GM23248 (cell line): ENCODE measurements around the gene MPP7. TPM values are rescaled to one million over a fixed set of nuclear protein-coding genes. Genes with fewer than 3 reads are reported as not detected.

Experiments used
- DNase-seq: peaks from one replicate; pipeline ENCODE4 v3.0.0-alpha.2; 2015
- H2AFZ ChIP-seq: fragments of 200-600 bp; sonication (generic); 2 replicates; pipeline ENCODE4 v1.6.1; 2016; ENCODE audit warnings: antibody characterized with exemption
- H3F3A ChIP-seq: fragments of 200-600 bp; sonication (generic); 2 replicates; pipeline ENCODE4 v1.6.1; 2016; ENCODE audit warnings: mild to moderate bottlenecking, antibody characterized with exemption, mixed run types; ENCODE audit not compliant: insufficient read depth
- H3K27ac ChIP-seq: fragments of 200-600 bp; sonication (generic); 2 replicates; pipeline ENCODE4 v1.5.1; 2016; ENCODE audit warnings: mild to moderate bottlenecking
- H3K27me3 ChIP-seq: fragments of 200-600 bp; sonication (generic); replicated peaks from 2 replicates; pipeline ENCODE4 v1.6.1; 2016; ENCODE audit warnings: mild to moderate bottlenecking; ENCODE audit not compliant: insufficient read depth
- H3K36me3 ChIP-seq: fragments of 200-600 bp; sonication (generic); 2 replicates; pipeline ENCODE4 v1.6.1; 2016; ENCODE audit warnings: low read depth, mild to moderate bottlenecking
- H3K4me1 ChIP-seq: fragments of 200-600 bp; sonication (generic); 2 replicates; pipeline ENCODE4 v1.6.1; 2016; ENCODE audit warnings: mild to moderate bottlenecking; ENCODE audit not compliant: insufficient read depth
- H3K4me2 ChIP-seq: fragments of 200-600 bp; sonication (generic); one replicate; pipeline ENCODE4 v1.6.1; 2016; ENCODE audit warnings: mild to moderate bottlenecking; ENCODE audit not compliant: unreplicated experiment
- H3K4me3 ChIP-seq: fragments of 200-600 bp; sonication (generic); 2 replicates; pipeline ENCODE4 v1.5.1; 2016; ENCODE audit warnings: mild to moderate bottlenecking
- H3K79me2 ChIP-seq: fragments of 200-600 bp; sonication (generic); 2 replicates; pipeline ENCODE4 v1.6.1; 2016; ENCODE audit warnings: mild to moderate bottlenecking; ENCODE audit not compliant: insufficient read depth
- H3K9ac ChIP-seq: fragments of 200-600 bp; sonication (generic); 2 replicates; pipeline ENCODE4 v1.6.1; 2016; ENCODE audit warnings: mild to moderate bottlenecking
- H3K9me2 ChIP-seq: fragments of 200-600 bp; sonication (generic); 2 replicates; pipeline ENCODE4 v1.6.1; 2016; ENCODE audit warnings: mixed run types, mild to moderate bottlenecking, moderate library complexity; ENCODE audit not compliant: insufficient read depth
- H3K9me3 ChIP-seq: fragments of 200-600 bp; sonication (generic); one replicate; pipeline ENCODE4 v1.6.1; 2017; ENCODE audit warnings: low read depth
- H4K20me1 ChIP-seq: fragments of 200-600 bp; sonication (generic); 2 replicates; pipeline ENCODE4 v1.6.0; 2016; ENCODE audit not compliant: insufficient read depth
- EZH2 ChIP-seq: fragments of 200-600 bp; sonication (generic); IDR thresholded peaks from 2 replicates; pipeline ENCODE4 v1.6.1; 2018; ENCODE audit warnings: antibody characterized with exemption, mild to moderate bottlenecking; ENCODE audit not compliant: insufficient read depth, poor library complexity, severe bottlenecking
- EZH2phosphoT487 ChIP-seq: fragments of 200-600 bp; sonication (generic); IDR thresholded peaks from 2 replicates; pipeline ENCODE4 v1.6.1; 2018; ENCODE audit warnings: antibody characterized with exemption, moderate library complexity, mild to moderate bottlenecking, low read depth; ENCODE audit not compliant: insufficient read depth
- WGBS, 2 experiments: methylation state at CpG; one replicate each; pipeline ENCODE4 v1.1.6; 2015 to 2017; ENCODE audit warnings: low lambda C conversion rate in 2 of 2, low coverage in 1 of 2; ENCODE audit errors: missing lambda C conversion rate in 2 of 2; 5-methylcytosine and 5-hydroxymethylcytosine counted together
- in situ Hi-C: fragments of 300-500 bp; cut with MboI; formaldehyde crosslinking; loops from 2 replicates; pipeline ENCODE4 v1.15.0; 2020
- microRNA-seq: library from miRNA; unstranded; fragments of <30 nt; microRNA quantifications from one replicate; pipeline ENCODE4, GENCODE V29; 2016; ENCODE audit warnings: borderline number of aligned reads
- polyA plus RNA-seq: library from polyadenylated mRNA; unstranded; fragments of >200 nt; fragmentation: Nextera tagmentation; extraction: Ambion mirVana; gene quantifications from 2 replicates; pipeline ENCODE4 v1.2.1, GENCODE V29; 2016
- small RNA-seq: library from RNA; depleted of rRNA; stranded (forward); fragments of <200 nt; gene quantifications from one replicate; pipeline ENCODE3, GENCODE V24; 2014; ENCODE audit warnings: low read depth, low replicate concordance
- total RNA-seq: library from RNA; depleted of rRNA; stranded (reverse); fragments of >200 nt; shearing (Covaris generic); gene quantifications from 2 replicates; pipeline ENCODE4 v1.2.3, GENCODE V29; 2014; rRNA removed

Gene MPP7
- total and polyA plus RNA-seq, 2 experiments from 2014 or later = 0.09 to 0.65 TPM

DNA sequence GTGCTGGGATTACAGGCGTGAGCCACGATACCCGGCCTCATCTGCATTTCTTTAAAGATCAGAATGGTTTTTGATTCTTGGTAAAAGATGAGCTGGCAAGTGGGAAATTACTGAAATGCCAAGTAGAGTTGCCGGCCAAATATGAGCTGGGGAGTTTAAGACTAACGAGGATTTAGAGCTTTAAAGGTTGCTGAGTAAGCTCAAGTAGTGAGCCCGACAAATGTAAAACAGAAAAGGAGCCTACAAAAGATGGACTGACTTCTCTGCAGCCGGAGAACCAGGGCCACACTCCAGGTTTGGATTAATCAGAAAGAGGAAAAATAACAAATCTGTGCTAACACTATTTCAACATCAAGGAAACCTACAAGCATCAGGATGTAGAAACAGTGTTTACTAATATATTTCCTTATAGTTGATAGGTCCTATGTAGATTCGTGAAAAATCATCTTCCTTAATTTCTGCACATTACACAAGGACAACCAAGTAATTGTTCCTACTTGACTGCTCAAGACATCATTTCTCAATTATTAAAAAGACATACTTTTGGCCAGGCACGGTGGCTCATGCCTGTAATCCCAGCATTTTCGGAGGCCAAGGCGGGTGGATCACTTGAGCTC lies 49.6 kb downstream of the MPP7 start:
- in situ Hi-C loops = loop anchor here (5.0 kb wide), 1 partner anchor 129 kb away; no protein-coding TSS in a partner anchor
- TF ChIP-seq EZH2 (no peak), EZH2phosphoT487 (no peak)
- H3K27ac ChIP-seq = no peak overlapping the region
- H3K9ac ChIP-seq = no peak overlapping the region
- H3K4me1 ChIP-seq = 0 out of 2 replicates have a peak, but pooled peaks cover 7% of the 10 kb centered on the region
- no peaks in the 10 kb centered on the region for H3K79me2 ChIP-seq
- H3K9me2 ChIP-seq = no peaks in the 10 kb centered on the region
- H3F3A ChIP-seq = no peaks in the 10 kb centered on the region
- H3K36me3 ChIP-seq = no peaks in the 10 kb centered on the region
- H2AFZ ChIP-seq = peak overlapping the region; percentile 38; the same call in 1 of the 2 replicates
- H3K27me3 ChIP-seq = peaks cover 5% of the 10 kb centered on the region; the same call in 1 of the 2 replicates
- DNase-seq = peak; percentile 36
- WGBS, 2 experiments = 14 to 17% methylated on average over 11 of the region's 11 CpGs
- H4K20me1 ChIP-seq = no peaks in the 10 kb centered on the region
- no peaks in the 10 kb centered on the region for H3K9me3 ChIP-seq
- H3K4me2 ChIP-seq = no peak overlapping the region
- no peak overlapping the region for H3K4me3 ChIP-seq

Small RNA genes within 50 kb of the gene (microRNA-seq; reads per million reads assigned to microRNA genes)
- not detected for gene MIR8086

Small RNA genes within 50 kb of the gene (small RNA-seq; reads per million reads assigned to genes)
- not detected for gene MIR8086

Other genes with a start within 250 kb of the MPP7 start
- gene WAC, start 230.1 kb upstream of the MPP7 start, total RNA-seq = 57.5 and 67.3 TPM in 2 replicates
- gene WAC, start 230.1 kb upstream of the MPP7 start, polyA plus RNA-seq = 53.3 and 54.3 TPM in 2 replicates